22Rv1 (cell line): ENCODE data around the gene CADM4.
"Not testable (repeated sequence)": the region's sequence is repeated elsewhere in the genome, so short reads cannot be mapped to it uniquely, and the experiment has no call there.

Experiments
- H3K27ac ChIP-seq: fragments of 450-650 bp; 2 replicates; pipeline ENCODE4 v1.5.1; 2017
- ZFX ChIP-seq: fragments of 450-650 bp; IDR thresholded peaks from 2 replicates; pipeline ENCODE4 v1.6.1; 2017; ENCODE audit warnings: antibody characterized with exemption, borderline replicate concordance
- TF ChIP-seq, protein P1 (sequence below): fragments of 450-650 bp; IDR thresholded peaks from 2 replicates; pipeline ENCODE4 v1.5.1; 2017; ENCODE audit warnings: mild to moderate bottlenecking

Gene CADM4

DNA sequence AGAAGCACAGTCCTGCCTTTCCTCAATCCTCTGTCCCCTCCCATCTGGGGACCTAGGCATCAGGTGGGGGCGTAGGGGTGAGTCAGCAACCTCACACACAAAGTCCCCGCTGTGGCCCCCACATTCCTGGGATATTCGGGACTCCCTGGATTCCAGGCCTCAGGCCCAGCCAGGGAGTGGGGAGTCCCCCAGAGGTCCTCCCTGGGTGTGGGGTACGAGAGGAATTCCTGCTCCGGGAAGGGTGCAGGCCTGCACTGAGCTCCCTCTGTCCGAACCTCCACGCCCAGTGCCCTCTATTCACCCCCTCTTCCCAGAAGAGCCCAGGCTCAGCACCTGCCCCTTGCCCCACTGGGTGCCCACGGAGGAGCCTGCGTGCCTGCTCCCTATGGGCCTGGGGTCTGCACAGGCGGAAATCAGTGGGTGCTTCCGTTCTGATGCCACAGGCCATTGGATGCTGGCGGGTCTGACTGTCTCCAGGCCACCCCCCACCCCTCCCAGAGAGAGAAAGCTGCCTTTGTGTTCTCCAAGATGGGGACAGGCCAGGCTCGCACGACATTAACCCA lies 3.4 kb downstream of the CADM4 start:
- no peak overlapping the region for H3K27ac ChIP-seq
- TF ChIP-seq ZFX, result no peak
- TF ChIP-seq, protein P1, sequence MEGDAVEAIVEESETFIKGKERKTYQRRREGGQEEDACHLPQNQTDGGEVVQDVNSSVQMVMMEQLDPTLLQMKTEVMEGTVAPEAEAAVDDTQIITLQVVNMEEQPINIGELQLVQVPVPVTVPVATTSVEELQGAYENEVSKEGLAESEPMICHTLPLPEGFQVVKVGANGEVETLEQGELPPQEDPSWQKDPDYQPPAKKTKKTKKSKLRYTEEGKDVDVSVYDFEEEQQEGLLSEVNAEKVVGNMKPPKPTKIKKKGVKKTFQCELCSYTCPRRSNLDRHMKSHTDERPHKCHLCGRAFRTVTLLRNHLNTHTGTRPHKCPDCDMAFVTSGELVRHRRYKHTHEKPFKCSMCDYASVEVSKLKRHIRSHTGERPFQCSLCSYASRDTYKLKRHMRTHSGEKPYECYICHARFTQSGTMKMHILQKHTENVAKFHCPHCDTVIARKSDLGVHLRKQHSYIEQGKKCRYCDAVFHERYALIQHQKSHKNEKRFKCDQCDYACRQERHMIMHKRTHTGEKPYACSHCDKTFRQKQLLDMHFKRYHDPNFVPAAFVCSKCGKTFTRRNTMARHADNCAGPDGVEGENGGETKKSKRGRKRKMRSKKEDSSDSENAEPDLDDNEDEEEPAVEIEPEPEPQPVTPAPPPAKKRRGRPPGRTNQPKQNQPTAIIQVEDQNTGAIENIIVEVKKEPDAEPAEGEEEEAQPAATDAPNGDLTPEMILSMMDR, result no peak

DNA sequence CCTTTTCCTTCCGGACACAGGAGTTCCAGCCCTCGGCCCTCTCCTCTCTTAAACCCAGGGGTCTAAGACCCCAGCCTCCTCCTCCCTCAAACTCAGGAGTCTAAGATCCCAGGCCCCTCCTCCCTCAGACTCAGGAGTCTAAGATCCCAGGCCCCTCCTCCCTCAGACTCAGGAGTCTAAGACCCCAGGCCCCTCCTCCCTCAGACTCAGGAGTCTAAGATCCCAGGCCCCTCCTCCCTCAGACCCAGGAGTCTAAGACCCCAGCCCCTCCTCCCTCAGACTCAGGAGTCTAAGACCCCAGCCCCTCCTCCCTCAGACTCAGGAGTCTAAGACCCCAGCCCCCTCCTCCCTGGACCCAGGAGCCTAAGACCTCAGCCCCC lies 4.1 kb downstream of the CADM4 start:
- H3K27ac ChIP-seq, result not testable (repeated sequence)

GRCh38 chr19:43634872-43635560 lies 4.6 kb downstream of the CADM4 start:
- H3K27ac ChIP-seq, result no peak overlapping the region
- TF ChIP-seq, protein P1, result no peak
- TF ChIP-seq ZFX, result no peak

DNA sequence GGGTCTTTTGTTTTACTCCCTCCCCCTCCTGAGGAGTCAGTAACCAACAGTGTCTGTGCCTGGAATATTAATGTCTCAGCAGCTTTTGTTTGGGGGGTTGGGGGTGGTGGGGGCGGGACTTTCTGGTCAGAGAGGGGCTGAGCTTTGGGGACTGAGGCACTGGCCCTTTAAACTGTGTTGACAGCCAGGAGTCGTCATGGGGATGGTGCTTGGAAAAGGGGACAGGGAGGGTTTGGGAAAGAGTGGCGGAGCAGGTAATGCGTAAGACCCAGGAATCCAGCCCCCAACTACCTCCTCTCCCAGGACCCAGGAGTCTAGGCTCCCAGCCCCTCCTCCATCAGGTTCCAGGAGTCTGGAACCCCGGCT lies 5.2 kb downstream of the CADM4 start:
- TF ChIP-seq, protein P1, result no peak
- TF ChIP-seq ZFX, result no peak
- no peak overlapping the region for H3K27ac ChIP-seq

GRCh38 chr19:43634068-43634467 lies 5.6 kb downstream of the CADM4 start:
- TF ChIP-seq, protein P1, result no peak
- no peak for TF ChIP-seq ZFX
- H3K27ac ChIP-seq, result no peak overlapping the region

- TF ChIP-seq, protein P1, result no peak
- TF ChIP-seq ZFX, result no peak
- H3K27ac ChIP-seq, result no peak overlapping the region
Observed at GRCh38 chr19:43633520-43633919, 6.1 kb downstream of the CADM4 start.

DNA sequence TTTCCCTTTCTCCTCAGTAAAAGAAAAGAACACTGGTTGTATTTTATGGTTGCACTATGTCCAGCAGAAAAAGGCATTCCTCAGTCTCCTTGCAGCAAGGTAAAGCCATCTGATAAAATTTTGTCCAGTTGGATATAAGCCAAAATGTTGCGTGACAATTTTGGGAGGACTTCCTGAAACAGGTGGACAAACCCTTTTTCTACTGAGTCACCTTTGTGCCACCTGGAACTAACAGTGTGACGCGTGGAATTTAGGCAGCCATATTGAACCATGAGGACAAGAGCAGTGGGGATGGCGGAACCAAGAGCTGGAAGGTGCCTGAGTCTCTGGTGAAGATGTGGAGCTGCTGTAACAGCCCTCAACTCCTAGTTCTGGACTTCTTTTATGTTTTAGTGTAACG lies 8.2 kb downstream of the CADM4 start:
- TF ChIP-seq, protein P1, result no peak
- TF ChIP-seq ZFX, result no peak
- H3K27ac ChIP-seq, result no peak overlapping the region
